Activated T-helper 1 cell treated with Interleukin-2 at 50 U/mL for 16 hours (primary cell): ENCODE data around the gene ERC1.
"Not testable (repeated sequence)": the region's sequence is repeated elsewhere in the genome, so short reads cannot be mapped to it uniquely, and the experiment has no call there.

Source experiments
- DNase-seq: peaks from one replicate; pipeline ENCODE4 v3.0.0-alpha.2; 2020; ENCODE audit warnings: low read depth

The ERC1 gene

DNA sequence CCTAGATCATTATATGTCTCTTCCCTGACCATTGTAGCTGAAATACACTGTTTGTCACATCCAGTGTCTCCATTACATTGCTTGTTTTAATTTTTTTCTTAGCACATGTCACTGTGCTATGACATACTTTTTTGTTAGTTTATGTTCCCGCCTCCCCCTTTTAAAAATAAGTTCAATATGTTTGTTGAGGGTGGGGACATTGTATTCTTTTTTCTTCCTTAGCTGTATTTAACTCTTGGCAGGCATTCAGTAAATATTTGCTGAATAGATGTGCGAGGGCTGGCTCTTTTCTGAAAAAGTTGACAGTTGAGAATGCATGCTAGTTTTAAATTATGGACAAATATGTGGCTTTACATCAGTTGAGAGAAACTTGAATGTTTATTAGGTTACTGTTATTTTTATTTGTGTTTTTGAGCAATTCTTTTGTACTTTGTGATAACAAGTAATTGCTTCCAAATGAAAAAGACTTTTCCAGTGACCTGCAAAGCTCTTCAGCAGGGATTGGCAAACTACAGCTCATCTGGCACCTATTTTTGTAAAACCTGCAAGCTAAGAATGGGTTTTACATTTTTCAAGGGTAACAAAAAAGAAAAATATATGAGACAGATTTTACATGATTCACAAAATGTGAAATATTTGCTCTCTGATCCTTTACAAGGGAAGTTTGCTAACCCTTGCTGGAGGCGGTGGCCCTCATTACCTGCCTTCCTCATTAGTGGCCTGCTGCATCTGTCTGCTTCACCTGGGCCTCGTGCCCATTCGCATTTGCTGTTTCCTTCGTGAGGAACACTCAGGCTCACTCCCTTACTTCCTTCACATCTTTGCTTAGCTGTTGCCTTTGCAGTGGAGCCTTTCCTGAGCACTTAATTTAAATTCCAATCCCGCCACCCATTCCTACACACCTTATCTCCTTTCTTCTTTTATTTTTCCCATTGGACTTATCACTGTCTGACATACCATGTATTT, 229.4 kb downstream of the ERC1 start:
- DNase-seq: no peak

DNA sequence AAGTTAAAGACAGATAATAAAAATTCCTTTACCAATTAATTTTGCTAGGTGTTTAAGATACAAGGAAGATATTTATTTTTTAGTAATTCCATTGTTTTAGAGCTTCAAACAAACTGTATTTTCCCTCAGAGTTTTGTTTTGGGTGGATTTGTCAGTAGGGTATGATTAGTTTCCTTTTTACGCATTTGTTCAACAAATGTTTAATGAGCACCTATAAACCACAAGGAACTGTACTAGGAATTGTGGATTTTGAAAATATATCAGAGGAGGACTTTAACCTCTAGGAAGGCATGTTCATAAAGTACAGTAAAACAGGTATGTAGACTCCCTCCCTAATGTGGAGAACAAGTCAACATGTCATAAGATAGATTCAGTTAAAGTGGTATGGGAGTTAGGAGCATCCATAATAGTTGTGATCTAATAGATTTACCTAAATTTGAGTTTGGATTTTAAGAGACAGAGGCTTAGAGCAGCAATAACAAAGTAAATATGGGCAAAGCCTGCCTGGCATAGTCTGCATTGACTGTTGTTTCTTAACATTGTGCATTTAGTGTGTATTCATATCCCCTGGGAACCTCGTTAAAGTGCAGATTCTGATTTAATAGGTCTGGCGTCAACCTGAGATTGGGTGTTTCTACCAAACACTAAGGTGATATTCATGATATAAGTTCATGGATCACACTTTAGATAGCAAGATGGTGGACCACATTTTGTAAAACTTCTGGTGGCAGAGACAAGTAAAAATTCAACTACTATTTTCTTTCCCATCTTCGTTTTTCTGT, 232.0 kb downstream of the ERC1 start:
- DNase-seq: no peak

DNA sequence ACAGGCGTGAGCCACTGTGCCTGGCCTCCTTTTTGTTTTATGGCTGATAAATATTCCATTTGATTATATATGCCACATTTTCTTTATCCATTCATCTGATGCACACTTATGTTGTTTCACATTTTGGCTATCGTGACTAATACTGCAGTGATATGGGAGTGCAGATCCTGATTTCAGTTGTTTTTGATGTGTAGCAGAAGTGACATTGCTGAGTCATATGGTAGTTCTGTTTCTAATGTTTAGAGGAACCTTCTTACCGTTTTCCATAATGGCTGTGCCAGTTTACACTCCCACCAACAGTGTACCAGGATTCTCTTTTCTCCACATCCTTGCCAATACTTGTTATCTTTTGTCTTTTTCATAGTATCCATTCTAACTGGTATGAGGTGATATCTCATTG, 235.9 kb downstream of the ERC1 start:
- DNase-seq: no peak

DNA sequence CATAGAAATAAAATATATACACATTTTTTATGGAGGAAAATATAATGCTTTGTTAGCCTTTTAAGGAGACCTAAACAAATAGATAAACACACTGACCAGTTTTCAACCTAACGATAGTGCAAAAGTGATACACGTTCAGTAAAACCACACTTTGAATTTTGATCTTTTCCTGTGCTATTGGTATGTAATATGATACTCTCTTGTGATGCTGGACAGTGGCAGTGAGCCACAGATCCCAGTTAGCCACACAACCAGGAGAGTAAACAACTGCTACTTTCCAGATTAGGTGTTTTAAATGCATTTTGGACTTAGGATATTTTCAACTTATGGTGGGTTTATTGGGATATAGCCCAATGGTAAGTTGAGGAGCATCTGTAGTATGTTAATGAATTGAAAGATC, 243.1 kb downstream of the ERC1 start:
- no peak for DNase-seq

DNA sequence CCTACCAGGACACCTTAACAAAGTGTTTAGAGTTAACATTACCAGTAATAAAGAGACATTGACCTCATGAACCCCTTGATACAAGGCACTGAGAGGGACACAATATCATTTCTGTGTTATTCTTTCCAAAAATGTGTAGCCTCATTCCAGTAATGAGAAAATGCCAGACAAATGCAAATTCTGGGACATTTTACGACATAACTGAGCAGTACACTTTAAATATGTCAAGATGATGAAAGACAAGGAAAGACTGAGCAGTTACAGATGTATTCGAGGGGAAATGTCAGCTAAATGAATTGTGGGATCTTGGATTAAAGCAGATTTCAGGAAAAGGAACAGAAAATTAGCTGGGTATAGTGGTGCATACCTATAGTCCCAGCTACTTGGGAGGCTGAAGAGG, 255.6 kb downstream of the ERC1 start:
- DNase-seq: no peak

DNA sequence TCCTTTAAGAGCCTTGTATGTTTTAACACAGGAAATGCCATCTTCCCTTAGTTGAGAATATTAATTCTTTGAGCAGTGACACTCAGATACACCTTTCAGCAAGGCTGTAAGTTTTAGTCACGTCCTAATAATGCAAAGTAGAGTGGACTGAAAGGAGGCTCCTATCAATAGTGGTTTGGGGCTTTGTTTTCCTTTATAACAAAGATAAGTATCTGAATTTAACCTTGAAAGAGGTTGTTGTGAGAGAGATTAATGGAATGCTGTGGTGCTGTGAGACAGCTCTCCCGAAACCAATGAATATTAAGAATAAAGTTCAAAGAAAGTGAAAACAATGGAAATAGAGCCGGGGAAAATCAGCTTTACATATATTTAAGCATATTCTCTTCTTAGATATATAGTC, 259.6 kb downstream of the ERC1 start:
- DNase-seq: no peak

DNA sequence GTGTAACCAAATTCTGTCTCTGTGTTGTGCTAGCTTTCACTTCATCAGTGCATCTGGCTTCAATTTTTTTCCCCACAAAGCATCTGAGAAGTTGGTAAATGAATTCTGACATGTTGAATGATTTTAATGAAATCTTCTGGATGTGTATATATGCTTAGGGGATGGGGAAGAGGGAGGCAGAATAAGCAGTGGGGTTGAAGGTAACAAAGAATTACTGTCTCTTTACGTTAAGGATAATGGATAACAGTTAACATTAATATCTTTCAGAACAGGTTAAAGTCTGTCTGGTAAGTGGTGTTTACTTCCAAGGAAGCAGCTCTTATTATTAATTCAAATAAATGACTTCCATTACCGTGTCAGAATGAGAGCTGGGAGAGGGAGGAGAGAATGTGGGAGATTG, 261.7 kb downstream of the ERC1 start:
- no peak for DNase-seq

DNA sequence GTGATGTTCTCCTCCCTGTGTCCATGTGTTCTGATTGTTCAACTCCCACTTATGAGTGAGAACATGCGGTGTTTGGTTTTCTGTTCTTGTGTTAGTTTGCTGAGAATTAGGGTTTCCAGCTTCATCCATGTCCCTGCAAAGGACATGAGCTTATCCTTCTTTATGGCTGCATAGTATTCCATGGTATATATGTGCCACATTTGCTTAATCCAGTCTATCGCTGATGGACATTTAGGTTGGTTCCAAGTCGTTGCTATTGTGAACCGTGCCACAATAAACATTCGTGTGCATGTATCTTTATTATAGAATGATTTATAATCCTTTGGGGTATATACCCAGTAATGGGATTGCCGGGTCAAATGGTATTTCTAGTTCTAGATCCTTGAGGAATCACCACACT, 264.1 kb downstream of the ERC1 start:
- DNase-seq: not testable (repeated sequence)

DNA sequence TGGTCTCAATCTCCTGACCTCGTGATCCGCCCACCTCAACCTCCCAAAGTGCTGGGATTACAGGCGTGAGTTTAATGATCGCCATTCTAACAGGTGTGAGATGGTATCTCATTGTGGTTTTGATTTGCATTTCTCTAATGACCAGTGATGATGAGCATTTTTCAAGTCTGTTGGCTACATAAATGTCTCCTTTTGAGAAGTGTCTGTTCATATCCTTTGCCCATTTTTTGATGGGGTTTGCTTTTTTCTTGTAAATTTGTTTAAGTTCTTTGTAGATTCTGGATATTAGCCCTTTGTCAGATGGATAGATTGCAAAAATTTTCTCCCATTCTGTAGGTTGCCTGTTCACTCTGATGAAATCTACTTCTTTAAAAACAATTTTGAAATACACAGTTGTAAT, 264.8 kb downstream of the ERC1 start:
- not testable (repeated sequence) for DNase-seq

DNA sequence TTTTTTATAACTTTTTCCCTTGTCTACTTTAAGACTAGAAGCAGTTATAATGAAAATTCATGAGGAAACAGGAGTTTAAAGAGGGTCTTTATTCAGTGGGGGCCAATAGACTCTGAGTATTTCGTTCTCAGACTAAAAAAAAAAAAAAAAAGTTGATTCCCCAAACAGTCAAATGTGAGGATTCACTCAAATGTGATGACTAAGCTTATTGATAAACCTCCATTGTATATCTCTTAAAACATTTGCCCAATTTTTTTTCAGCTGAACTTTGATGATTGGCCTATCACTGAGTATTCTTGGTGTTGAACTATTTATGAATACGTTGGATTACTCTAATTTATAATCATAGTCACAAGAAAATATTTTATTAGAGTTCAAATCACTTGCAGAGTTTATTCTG, 265.3 kb downstream of the ERC1 start:
- no peak for DNase-seq

DNA sequence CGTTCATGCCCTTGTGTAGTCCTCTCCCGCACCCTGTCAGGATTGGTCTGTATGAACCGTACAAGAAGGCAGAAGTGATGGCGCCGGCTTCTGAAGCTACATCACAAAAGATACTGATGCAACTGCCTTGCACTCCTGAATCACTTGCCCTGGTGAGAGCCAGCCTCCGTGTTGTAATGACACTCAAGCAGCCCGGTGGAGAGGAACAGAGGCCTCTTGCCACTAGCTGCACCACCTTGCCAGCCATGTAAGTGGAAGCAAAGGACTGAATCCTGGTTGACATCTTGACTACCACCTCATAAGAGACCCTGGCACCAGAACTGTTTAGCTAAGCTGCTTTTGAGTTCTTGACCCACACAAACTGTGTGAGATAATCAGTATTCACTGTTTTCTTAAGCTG, 266.0 kb downstream of the ERC1 start:
- no peak for DNase-seq

DNA sequence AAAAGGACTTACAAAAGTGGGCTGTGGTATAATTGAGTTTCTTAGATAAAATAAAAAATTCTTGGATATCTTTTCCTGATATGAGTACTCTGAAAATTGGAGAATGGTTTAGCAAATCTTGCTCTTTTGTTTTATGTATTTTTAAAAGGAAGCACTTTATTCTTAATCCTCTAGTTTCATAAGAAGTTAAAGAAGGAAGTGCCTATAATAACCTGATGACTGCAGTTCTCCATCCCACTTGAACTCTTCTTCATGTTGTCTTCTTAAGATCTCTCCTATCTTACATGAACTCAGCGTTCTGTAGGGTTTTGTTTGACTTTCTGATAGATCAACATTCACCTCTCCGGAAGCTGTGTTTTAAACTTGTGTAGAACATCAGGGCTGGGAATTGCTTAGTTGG, 271.0 kb downstream of the ERC1 start:
- no peak for DNase-seq

DNA sequence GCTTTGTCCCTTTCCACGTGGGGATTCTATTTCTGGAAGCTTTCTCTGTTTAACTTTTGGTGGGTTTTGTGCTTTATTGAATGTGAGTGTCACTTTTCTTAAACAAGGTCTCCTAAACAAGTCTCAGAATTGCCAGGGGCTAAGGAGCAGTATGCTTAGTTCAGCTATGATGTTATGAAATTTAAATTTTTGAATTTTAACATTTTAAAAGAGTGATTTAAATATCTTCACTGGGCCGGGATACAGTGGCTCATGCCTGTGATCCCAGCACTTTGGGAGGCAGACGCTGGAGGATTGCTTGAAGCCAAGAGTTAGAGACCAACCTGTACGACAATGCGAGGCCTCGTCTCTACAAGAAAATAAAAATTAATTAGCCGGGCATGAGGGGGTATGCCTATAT, 276.2 kb downstream of the ERC1 start:
- DNase-seq: no peak

DNA sequence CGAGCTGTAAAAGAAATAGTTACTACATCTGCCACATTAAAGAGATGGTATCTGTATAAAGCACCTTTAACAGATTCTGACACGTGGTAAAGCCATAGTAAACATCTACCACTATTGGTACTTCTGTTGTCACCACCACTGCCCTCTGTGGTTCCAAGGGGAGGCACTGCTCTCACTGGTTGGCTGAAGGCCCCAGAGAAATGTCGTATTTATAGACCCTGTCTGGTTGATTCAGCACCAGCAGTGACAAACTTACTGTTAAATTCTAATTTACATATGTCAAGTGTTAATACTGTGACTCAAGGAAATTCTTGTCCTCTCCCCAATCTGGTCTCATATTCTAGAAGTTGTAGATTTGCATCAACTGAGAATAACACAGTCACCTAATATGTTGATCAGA, 281.1 kb downstream of the ERC1 start:
- no peak for DNase-seq

DNA sequence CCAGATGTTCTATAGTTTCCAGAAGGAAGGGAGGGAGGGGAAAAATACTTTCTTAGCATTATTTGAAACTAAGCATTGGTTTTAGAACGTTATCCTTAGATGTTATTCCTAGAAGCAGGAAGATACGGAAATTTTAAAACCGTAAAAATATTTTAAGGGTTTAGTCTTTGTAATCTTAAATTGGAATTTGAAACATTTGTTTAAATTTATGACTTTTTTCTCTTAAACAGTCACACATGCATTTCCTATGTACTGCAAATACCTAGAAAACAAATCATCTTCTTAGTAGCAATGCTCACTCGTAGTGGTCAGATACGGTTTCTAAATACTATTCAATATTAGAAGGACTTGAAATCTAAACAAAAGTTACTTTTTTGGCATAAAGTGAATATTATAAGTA, 282.0 kb downstream of the ERC1 start:
- no peak for DNase-seq

DNA sequence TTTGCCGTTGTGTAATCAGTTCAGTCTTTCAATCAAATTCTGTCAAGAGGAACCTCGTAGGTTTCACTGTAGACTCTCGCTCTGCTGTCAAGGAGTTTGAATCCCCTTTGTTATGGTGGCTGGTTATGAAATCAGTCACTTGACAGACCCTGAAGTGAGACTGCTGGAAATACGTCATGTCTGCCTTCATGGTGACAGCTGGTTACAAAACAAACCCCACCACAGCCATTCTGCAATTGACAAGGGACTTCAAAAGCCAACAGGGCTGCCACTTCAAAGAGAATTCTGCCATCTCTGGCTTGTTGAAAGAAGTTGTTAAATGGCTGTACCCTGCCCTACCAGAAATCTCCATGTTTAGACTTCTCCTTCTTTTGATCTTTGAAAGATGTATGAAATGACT, 286.9 kb downstream of the ERC1 start:
- DNase-seq: no peak

DNA sequence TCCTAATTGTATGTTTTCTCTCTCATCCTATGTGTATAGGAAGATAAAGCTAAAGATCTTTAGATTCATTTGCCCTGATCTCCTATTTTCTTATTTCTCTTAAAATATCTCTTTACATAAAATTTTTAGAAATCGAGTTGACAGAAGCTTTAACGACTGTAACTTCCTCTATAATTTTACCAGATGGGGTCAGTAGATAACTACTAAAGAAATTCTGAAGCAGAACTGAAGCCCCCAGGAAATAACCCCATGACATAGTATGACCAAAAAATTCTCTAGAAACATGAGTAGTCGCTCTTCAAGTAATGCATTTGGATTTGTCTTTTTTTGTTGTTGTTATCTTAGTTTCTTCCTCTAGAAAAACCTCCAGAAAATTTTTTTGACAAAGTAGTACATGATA, 288.0 kb downstream of the ERC1 start:
- no peak for DNase-seq

DNA sequence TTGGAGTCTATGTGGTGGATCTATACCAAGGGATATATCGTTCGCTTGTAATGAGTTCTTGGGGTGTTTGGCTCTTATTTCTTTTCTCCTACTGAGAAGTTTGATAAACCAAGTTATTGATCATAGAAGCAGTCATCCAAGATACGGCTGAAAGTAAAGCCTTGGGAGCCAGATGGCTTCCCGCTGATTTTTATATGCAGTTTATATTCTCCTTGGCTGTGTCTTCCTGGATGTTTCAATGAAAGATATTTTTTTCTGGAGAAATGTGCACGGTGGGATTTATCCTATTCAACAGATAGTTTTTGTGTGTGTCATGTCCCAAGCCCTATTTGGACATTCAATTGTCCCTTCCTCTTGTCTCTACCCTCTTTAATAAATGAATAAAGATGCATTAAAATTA, 289.0 kb downstream of the ERC1 start:
- DNase-seq: no peak

DNA sequence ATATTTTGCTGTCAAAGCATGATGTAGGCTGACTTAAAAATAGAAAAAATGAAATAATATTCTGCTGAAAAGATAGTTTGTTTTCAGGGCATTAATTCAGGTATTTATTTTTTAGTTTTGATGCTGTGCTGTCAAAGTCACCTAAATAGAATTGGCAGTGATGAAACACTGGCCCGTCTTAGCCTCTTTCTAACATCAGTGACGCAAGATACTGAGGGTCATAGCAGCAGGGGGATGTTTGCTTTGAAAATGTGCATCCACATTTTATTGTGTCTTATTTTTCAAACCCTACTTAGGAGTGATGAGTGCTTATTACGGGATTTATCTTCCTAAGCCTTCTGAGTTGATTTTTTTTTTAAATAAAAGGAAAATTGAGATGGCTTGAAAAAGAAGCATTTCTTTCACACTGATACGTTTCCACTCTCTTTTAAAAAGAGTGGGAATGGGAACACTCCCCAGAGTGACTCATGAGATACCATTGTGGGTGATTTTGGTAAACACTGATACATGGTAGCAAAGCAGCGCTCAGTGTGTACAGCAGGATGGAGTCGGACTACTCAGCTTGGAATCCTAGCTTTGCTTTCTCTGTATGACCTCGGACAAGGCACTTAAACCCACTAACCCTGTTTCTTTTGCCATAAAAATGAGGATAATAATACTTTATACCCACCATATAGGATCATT, 290.8 kb downstream of the ERC1 start:
- no peak for DNase-seq

DNA sequence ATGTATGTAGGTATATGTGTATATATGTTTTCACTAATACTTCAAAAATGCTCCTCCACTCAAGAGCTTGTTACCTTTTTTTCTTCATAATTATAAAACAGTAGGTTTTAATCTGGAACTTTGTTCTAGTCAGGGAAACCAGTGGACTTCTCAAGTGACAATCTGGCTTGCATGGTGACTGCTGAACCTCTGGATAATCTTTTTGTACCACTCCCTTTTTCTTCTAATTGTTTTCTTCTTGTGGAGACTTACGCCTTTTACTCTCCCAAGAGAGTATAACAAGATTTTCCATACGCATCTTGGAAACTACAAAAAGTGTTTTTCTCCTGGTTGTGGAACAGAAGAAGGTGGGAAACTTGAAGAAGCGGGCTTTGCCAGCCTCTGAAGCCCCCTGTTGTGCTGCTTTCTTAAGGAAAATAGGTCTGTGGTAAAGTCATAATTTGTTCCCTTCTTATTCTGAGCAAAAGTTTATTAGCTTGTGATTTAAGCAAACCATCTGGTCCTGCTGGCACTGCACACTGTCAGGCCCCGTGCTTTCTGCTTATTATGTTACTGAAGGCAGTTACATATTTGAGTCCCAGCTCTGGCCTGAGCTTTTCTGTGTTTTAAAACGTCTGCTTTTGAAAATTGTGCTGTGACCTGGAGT, 291.8 kb downstream of the ERC1 start:
- no peak for DNase-seq

DNA sequence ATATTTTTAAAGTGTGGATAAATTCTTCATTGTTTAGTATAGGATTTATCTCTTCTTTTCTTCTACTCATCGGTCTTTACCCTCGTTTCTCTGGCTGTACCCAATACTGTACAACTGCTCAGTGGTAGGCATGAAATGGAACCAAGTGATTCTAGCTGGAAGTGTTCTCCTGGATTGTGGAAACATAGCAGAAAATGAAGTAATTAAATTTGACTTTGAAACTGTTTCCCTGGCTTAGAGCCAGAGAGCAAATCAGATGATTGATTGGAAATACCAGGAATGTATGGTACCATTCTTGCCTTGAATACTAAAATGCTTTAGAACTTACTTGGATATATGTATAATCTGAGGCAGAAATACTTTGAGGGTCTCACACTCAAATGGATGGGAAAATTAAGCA, 292.3 kb downstream of the ERC1 start:
- no peak for DNase-seq

DNA sequence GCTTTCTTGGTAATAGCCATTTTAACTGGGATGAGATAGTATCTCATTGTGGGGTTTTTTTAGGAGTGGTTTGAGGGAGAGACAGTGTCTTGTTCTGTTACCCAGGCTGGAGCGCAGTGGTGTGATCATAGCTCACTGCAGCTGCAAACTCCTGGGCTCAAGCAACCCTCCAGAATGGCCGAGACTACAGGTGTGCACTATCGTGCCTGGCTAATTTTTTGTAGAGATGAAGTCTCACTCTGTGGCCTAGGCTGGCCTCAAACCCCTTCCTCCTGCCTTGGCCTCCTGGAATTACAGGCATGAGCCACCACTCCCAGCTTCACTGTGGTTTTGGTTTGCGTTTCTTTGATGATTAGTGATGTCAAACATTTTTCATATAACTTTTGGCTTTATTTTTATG, 293.6 kb downstream of the ERC1 start:
- DNase-seq: no peak
